Ishikawa (cell line): ENCODE measurements around the gene CD52.

ENCODE experiments used
- CEBPB ChIP-seq: IDR thresholded peaks from 2 replicates; pipeline ENCODE4 v1.6.1; 2012
- CREB1 ChIP-seq: IDR thresholded peaks from 2 replicates; pipeline ENCODE4 v1.6.1; 2012; ENCODE audit warnings: low read depth
- EGR1 ChIP-seq: IDR thresholded peaks from 2 replicates; pipeline ENCODE4 v1.6.1; 2012
- EP300 ChIP-seq: IDR thresholded peaks from 2 replicates; pipeline ENCODE4 v1.6.1; 2012; ENCODE audit warnings: borderline replicate concordance
- FOXM1 ChIP-seq: IDR thresholded peaks from 2 replicates; pipeline ENCODE4 v1.6.1; 2012; ENCODE audit warnings: low read depth, borderline replicate concordance
- NFIC ChIP-seq: IDR thresholded peaks from 2 replicates; pipeline ENCODE4 v1.6.1; 2012
- RAD21 ChIP-seq: IDR thresholded peaks from 2 replicates; pipeline ENCODE4 v1.6.1; 2012; ENCODE audit warnings: low read depth
- TAF1 ChIP-seq: IDR thresholded peaks from 2 replicates; pipeline ENCODE4 v1.6.1; 2012; ENCODE audit warnings: low read depth, mild to moderate bottlenecking
- TCF12 ChIP-seq: IDR thresholded peaks from 2 replicates; pipeline ENCODE4 v1.6.1; 2012; ENCODE audit warnings: low read depth
- TEAD4 ChIP-seq: IDR thresholded peaks from 2 replicates; pipeline ENCODE4 v1.6.1; 2012
- USF1 ChIP-seq: IDR thresholded peaks from 2 replicates; pipeline ENCODE4 v1.6.1; 2012
- YY1 ChIP-seq: IDR thresholded peaks from 2 replicates; pipeline ENCODE4 v1.6.1; 2012; ENCODE audit warnings: low read depth
- ZBTB7A ChIP-seq: IDR thresholded peaks from 2 replicates; pipeline ENCODE4 v1.6.1; 2012; ENCODE audit warnings: low read depth
- TF ChIP-seq, protein P1 (sequence below): IDR thresholded peaks from 2 replicates; pipeline ENCODE4 v1.6.1; 2012; ENCODE audit warnings: low read depth, mild to moderate bottlenecking
- TF ChIP-seq, protein P2 (sequence below): IDR thresholded peaks from 2 replicates; pipeline ENCODE4 v1.6.1; 2012

Gene CD52

GRCh38 chr1:26317146-26317545 lies 612 bp upstream of the CD52 start:
- TF ChIP-seq YY1 (no peak), RAD21 (no peak), TAF1 (no peak), TCF12 (no peak), EP300 (no peak), ZBTB7A (no peak), EGR1 (no peak)
- TF ChIP-seq, protein P1, sequence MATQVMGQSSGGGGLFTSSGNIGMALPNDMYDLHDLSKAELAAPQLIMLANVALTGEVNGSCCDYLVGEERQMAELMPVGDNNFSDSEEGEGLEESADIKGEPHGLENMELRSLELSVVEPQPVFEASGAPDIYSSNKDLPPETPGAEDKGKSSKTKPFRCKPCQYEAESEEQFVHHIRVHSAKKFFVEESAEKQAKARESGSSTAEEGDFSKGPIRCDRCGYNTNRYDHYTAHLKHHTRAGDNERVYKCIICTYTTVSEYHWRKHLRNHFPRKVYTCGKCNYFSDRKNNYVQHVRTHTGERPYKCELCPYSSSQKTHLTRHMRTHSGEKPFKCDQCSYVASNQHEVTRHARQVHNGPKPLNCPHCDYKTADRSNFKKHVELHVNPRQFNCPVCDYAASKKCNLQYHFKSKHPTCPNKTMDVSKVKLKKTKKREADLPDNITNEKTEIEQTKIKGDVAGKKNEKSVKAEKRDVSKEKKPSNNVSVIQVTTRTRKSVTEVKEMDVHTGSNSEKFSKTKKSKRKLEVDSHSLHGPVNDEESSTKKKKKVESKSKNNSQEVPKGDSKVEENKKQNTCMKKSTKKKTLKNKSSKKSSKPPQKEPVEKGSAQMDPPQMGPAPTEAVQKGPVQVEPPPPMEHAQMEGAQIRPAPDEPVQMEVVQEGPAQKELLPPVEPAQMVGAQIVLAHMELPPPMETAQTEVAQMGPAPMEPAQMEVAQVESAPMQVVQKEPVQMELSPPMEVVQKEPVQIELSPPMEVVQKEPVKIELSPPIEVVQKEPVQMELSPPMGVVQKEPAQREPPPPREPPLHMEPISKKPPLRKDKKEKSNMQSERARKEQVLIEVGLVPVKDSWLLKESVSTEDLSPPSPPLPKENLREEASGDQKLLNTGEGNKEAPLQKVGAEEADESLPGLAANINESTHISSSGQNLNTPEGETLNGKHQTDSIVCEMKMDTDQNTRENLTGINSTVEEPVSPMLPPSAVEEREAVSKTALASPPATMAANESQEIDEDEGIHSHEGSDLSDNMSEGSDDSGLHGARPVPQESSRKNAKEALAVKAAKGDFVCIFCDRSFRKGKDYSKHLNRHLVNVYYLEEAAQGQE: no peak

DNA sequence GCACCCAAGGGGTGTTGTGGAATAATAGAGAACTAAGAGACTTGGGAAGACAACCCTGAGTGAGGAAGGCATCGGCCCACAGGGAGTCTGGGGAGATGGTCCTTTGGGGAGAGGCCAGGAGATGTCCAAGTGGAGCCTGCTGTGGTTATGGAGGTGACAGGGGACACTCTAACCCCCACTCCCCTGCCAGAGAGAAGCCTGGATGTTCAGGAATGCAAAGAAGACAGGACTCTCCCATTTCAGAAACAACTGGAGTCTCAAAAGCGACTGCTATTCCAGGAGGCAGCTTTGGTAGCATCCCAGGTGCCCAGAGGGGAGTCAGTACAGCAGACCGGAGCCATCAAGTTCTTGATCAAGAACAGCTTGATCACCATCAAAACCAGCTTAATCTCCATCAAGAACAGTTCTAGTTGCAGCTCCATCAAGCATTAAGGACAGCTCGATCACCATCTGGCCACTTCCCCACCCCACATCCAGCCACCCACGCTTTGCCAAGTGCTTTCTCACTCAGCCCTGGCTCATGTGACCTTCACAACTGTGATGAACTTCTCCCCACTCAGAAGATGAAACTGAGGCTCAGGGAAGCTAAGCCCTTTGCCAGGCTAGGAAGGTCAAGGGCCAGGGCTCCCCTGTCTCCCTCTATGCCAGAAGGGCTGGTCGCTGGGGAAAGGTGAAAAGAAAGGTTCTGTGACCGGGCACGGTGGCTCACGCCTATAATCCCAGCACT lies 743 bp downstream of the CD52 start:
- no peak for TF ChIP-seq CEBPB
- TF ChIP-seq RAD21: no peak

DNA sequence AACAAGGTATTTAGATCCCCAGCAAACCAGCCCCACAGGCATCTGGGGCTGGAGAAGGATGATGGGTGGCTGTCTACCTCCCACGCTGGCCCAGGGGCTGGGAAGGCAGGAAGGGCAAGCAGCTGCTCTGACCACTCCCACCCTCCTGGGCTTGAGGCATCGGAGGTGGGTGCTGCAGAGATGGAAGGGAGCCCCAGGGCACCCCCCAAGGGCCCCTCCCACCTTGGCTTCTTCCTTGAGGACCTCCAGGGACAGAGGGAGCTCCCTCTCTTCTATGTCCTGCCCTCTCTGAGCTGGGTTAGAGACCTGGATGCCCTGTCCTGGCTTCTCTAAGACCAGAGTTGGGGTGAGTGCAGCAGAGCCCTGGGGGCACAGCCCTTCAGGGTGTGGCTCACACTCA lies 3.1 kb downstream of the CD52 start:
- TF ChIP-seq TAF1 (no peak), RAD21 (no peak), EGR1 (no peak), EP300 (no peak), TEAD4 (no peak), YY1 (no peak), FOXM1 (no peak), CREB1 (no peak), CEBPB (no peak), USF1 (no peak), ZBTB7A (no peak), NFIC (no peak), TCF12 (no peak)
- TF ChIP-seq, protein P1: no peak
- TF ChIP-seq, protein P2, sequence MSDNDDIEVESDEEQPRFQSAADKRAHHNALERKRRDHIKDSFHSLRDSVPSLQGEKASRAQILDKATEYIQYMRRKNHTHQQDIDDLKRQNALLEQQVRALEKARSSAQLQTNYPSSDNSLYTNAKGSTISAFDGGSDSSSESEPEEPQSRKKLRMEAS: no peak

DNA sequence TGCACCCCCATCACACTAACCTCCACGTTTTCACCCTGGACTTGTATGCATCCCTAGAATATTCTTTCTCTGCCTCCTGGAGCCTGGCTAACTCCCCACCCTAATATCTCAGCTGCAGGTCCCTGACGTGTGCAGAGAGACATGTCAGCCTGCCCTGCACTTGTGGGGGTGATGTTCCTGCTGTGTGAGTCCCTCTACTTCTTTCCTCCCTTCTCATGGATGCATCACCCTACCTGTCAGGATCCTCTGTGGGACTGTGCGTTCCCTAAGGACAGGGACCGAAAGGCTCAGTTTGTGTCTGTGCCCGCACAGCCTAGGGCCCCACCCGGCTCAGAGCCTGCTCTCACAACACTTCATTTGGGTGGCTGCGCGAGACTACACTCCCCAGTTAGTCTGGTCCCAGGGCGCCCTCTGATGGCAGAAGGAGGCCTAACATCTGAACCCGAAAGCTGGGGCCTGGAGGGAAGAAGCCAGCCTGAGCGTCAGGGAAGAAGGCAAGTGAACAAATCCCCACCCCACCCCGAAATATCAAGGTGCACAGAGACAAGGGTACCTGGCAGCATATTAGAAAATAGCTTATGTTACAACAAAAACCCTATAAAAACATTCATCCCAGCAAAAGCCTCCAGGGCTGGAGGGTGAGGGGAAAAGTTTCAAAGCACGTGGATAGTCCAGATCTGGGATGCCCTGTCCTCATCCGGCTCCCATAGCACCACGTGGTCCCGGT lies 3.7 kb downstream of the CD52 start:
- TF ChIP-seq RAD21 (peak; percentile 98), TEAD4 (no peak)

GRCh38 chr1:26322042-26322331 lies 4.2 kb downstream of the CD52 start:
- TF ChIP-seq EP300 (no peak), TEAD4 (no peak), TAF1 (no peak), RAD21 (no peak), CEBPB (no peak), CREB1 (no peak), FOXM1 (no peak), ZBTB7A (no peak), YY1 (no peak), TCF12 (no peak), USF1 (no peak), EGR1 (no peak), NFIC (no peak)
- TF ChIP-seq, protein P2: no peak
- TF ChIP-seq, protein P1: no peak
